GM19023 (cell line): ENCODE data around the gene AFF1.

Source experiments
- ATAC-seq: cut with Tn5 transposase; IDR thresholded peaks from one replicate; pipeline ENCODE4 v1.9.1; 2021; ENCODE audit warnings: mild to moderate bottlenecking, moderate library complexity; ENCODE audit not compliant: unreplicated experiment

AFF1 gene

GRCh38 chr4:86934771-86935565, at the start of gene AFF1:
TSS of gene AFF1 (plus strand) at chr4:86935011. CDS start at chr4:86948534, 13,523 bp downstream.
- peak; percentile 43 for ATAC-seq

GRCh38 chr4:86890790-86891189, 44.0 kb upstream of the AFF1 start:
- no peak for ATAC-seq

- ATAC-seq, result peak; percentile 55
Measured at GRCh38 chr4:86891762-86892635, 42.8 kb upstream of the AFF1 start, which contains the start of gene C4orf36. TSS of gene C4orf36 (minus strand) at chr4:86892422. CDS start at chr4:86891520, 902 bp downstream.

GRCh38 chr4:86892636-86892960, 42.2 kb upstream of the AFF1 start:
- peak; percentile 18 for ATAC-seq

- no peak for ATAC-seq
Measured at GRCh38 chr4:86893136-86893535, 41.7 kb upstream of the AFF1 start.

- no peak for ATAC-seq
Measured at GRCh38 chr4:86894455-86894854, 40.4 kb upstream of the AFF1 start.

- no peak for ATAC-seq
Measured at GRCh38 chr4:86895692-86896488, 38.9 kb upstream of the AFF1 start.

GRCh38 chr4:86896596-86896995, 38.2 kb upstream of the AFF1 start:
- no peak for ATAC-seq

GRCh38 chr4:86898562-86898961, 36.2 kb upstream of the AFF1 start:
- no peak for ATAC-seq

GRCh38 chr4:86901864-86902263, 32.9 kb upstream of the AFF1 start:
- no peak for ATAC-seq

- no peak for ATAC-seq
Measured at GRCh38 chr4:86908251-86908657, 26.6 kb upstream of the AFF1 start.

- ATAC-seq, result no peak
Measured at GRCh38 chr4:86909546-86910295, 25.1 kb upstream of the AFF1 start.

GRCh38 chr4:86910369-86910768, 24.4 kb upstream of the AFF1 start:
- no peak for ATAC-seq

GRCh38 chr4:86910820-86911684, 23.8 kb upstream of the AFF1 start:
- ATAC-seq, result no peak

GRCh38 chr4:86916392-86916791, 18.4 kb upstream of the AFF1 start:
- no peak for ATAC-seq

- ATAC-seq, result no peak
Measured at GRCh38 chr4:86917212-86918039, 17.4 kb upstream of the AFF1 start.

GRCh38 chr4:86918539-86919072, 16.2 kb upstream of the AFF1 start:
- no peak for ATAC-seq

GRCh38 chr4:86919561-86920223, 15.1 kb upstream of the AFF1 start:
- ATAC-seq, result no peak
